Measurements from ENCODE around the gene STK32C. TPM values are rescaled to one million over a fixed set of nuclear protein-coding genes. Genes with fewer than 3 reads are reported as not detected.
"Not testable (repeated sequence)": the region's sequence is repeated elsewhere in the genome, so short reads cannot be mapped to it uniquely, and the experiment has no call there.

Gene STK32C
- total RNA-seq, 1 experiment from 2014 or later, result 24.9 TPM

DNA sequence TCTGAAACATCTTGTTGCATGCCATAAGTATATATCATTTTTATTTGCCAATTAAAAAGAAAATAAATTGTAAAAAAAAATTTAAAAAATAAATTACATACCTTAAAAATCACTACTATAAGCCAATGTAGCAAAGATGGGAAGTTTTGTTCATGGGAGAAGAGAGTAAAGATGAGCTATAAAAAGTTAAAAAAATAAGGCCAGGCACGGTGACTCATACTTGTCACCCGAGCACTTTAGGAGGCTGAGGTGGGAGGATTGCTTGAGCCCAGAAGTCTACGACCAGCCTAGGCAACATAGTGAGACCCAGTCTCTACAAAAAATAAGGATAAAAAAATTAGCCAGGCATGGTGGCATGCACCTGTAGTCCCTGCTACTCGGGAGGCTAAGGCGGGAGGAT is 8.4 kb upstream of the STK32C start:
- no peaks in the 10 kb centered on the region for H3K36me3 ChIP-seq (replicated peaks; ENCODE audit: control insufficient read depth, insufficient read depth, low read length)
- H3K4me3 ChIP-seq (ENCODE audit: insufficient read depth, low read depth, low read length), result no peak overlapping the region
- no peak for DNase-seq
- H3K27me3 ChIP-seq (ENCODE audit: control insufficient read depth, insufficient read depth, low read length), result no peaks in the 10 kb centered on the region

DNA sequence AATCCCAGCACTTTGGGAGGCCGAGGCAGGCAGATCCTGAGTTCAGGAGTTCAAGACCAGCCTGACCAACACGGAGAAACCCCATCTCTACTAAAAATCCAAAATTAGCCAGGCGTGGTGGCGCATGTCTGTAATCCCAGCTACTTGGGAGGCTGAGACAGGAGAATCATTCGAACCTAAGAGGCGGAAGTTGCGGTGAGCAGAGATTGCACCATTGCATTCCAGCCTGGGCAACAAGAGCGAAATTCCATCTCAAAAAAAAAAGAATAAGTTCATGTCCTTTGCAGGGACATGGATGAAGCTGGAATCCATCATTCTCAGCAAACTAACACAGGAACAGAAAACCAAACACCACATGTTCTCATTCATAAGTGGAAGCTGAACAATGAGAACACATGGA is 7.1 kb upstream of the STK32C start:
- peaks cover 12% of the 10 kb centered on the region for H3K27me3 ChIP-seq (ENCODE audit: control insufficient read depth, insufficient read depth, low read length)
- DNase-seq; H3K36me3 ChIP-seq (replicated peaks; ENCODE audit: control insufficient read depth, insufficient read depth, low read length); H3K4me3 ChIP-seq (ENCODE audit: insufficient read depth, low read depth, low read length): not testable (repeated sequence)

GRCh38 chr10:132314336-132314735 is 6.6 kb upstream of the STK32C start:
- Histone ChIP-seq H3K4me3 (ENCODE audit: insufficient read depth, low read depth, low read length) (no peak overlapping the region), H3K27me3 (ENCODE audit: control insufficient read depth, insufficient read depth, low read length) (peaks cover 17% of the 10 kb centered on the region), H3K36me3 (replicated peaks; ENCODE audit: control insufficient read depth, insufficient read depth, low read length) (no peaks in the 10 kb centered on the region)
- no peak for DNase-seq

DNA sequence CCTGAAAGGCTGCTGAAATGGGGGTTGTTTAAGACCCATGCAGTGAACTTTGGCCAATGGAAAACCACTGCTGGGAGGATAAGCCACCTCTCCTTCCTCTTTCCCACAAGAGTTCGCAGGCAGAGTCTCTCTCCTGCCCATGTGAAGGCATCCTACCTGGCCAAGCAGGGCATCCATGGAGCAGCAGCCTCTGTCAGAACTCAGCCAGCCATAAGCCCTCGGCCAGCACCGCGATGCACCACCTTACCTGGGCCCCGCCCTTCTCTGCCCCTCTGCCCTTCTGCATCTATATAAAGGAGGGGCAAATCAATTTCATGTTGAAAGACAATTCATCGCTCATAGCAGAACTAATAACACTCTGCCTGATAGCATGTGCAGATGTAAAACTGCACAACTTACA is 6.1 kb upstream of the STK32C start:
- no peaks in the 10 kb centered on the region for H3K36me3 ChIP-seq (replicated peaks; ENCODE audit: control insufficient read depth, insufficient read depth, low read length)
- peaks cover 22% of the 10 kb centered on the region for H3K27me3 ChIP-seq (ENCODE audit: control insufficient read depth, insufficient read depth, low read length)
- H3K4me3 ChIP-seq (ENCODE audit: insufficient read depth, low read depth, low read length), result no peak overlapping the region
- DNase-seq, result no peak

DNA sequence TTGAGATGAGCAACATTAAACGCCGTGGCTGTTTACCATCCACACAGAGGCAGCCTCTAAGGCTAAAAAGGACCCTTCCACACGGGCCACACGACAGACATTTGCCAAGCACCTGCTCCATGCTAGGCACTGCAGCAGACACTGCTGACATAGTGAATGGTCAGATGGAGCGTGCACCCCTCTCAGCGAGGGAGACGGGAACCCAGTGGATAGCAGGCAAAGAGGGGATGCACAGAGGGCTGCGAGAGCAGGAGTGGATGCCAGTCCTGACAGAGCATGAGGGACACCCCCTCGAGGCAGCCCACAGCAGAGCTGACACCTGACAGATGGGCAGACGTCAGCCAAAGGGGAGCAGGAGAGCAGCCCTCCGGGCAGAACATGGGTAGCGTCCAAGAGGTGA is 5.6 kb upstream of the STK32C start:
- H3K4me3 ChIP-seq (ENCODE audit: insufficient read depth, low read depth, low read length), result no peak overlapping the region
- no peaks in the 10 kb centered on the region for H3K36me3 ChIP-seq (replicated peaks; ENCODE audit: control insufficient read depth, insufficient read depth, low read length)
- peaks cover 27% of the 10 kb centered on the region for H3K27me3 ChIP-seq (ENCODE audit: control insufficient read depth, insufficient read depth, low read length)
- no peak for DNase-seq

DNA sequence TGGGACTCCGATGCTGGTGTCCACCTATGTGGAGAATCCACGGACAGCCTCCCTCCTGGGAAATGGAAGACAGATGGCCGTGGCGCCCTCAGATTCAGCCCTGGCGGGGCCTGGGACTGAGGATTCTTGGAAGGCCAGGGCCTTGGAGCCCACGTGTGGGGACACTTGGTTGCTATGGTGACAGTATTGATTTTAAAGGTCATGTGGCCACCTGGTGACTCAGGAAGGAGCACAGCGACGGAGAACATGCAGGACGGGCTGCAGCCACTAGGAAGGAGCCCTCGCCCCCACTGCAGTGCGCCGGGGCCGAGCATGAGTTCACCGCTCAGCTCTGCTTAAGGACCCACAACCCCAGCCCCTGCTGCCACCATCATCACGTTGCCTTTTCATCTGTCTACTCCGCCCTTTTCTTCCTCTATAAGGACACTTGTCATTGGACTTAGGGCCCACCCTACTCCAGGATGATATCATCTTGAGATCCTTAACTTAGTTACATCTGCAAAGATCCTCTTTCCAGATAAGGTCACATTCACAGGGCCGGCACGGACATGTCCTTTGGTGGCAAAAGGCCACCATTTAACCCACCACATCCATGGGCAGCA is 3.7 kb upstream of the STK32C start:
- Histone ChIP-seq H3K4me3 (ENCODE audit: insufficient read depth, low read depth, low read length) (no peak overlapping the region), H3K36me3 (replicated peaks; ENCODE audit: control insufficient read depth, insufficient read depth, low read length) (no peaks in the 10 kb centered on the region), H3K27me3 (ENCODE audit: control insufficient read depth, insufficient read depth, low read length) (peaks cover 37% of the 10 kb centered on the region)
- peak; percentile 76 for DNase-seq

DNA sequence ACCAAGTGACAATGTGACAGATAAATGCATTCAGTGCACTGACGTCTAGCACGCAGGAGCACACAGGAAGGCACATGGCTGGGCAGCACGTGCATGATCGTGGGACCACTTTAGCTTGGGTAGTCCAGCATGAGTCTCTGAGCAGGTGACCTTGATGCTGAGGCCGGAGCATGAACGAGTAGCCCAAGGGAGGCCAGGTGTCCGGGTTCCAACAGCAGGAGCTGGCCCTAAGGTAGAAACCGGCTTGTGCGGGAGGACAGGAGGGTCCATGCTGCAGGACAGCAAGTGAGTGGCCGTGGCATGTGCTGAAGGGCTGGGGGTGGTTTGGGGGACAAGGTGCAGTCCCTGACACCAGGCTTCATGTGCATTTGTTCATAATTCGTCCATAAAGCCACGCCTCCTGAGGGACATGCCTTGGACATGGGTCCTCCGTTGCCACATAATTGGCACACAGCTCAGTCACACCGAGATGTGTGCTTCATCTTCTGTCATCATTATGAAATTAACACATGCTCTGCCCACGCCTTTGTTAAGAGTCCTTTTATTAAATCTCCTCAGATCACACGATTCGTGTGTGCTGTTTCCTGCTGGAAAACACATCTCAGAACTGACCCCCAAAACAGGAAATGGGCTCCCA is 3.1 kb upstream of the STK32C start:
- Histone ChIP-seq H3K4me3 (ENCODE audit: insufficient read depth, low read depth, low read length) (no peak overlapping the region), H3K36me3 (replicated peaks; ENCODE audit: control insufficient read depth, insufficient read depth, low read length) (no peaks in the 10 kb centered on the region), H3K27me3 (ENCODE audit: control insufficient read depth, insufficient read depth, low read length) (peaks cover 38% of the 10 kb centered on the region)
- DNase-seq, result no peak

- DNase-seq, result no peak
- H3K36me3 ChIP-seq (replicated peaks; ENCODE audit: control insufficient read depth, insufficient read depth, low read length), result no peaks in the 10 kb centered on the region; the same call in 1 of the 2 replicates
- H3K4me3 ChIP-seq (ENCODE audit: insufficient read depth, low read depth, low read length), result no peak overlapping the region
- peaks cover 38% of the 10 kb centered on the region for H3K27me3 ChIP-seq (ENCODE audit: control insufficient read depth, insufficient read depth, low read length)
Measured at GRCh38 chr10:132309879-132310591, 2.3 kb upstream of the STK32C start.

- peaks cover 38% of the 10 kb centered on the region for H3K27me3 ChIP-seq (ENCODE audit: control insufficient read depth, insufficient read depth, low read length)
- DNase-seq, result peak; percentile 43
- H3K4me3 ChIP-seq (ENCODE audit: insufficient read depth, low read depth, low read length), result no peak overlapping the region
- H3K36me3 ChIP-seq (replicated peaks; ENCODE audit: control insufficient read depth, insufficient read depth, low read length), result no peaks in the 10 kb centered on the region; the same call in 1 of the 2 replicates
Measured at GRCh38 chr10:132309471-132309865, 1.7 kb upstream of the STK32C start.

GRCh38 chr10:132308587-132309470 is 1.1 kb upstream of the STK32C start:
- DNase-seq, result peak; percentile 78
- peaks cover 38% of the 10 kb centered on the region for H3K27me3 ChIP-seq (ENCODE audit: control insufficient read depth, insufficient read depth, low read length)
- H3K4me3 ChIP-seq (ENCODE audit: insufficient read depth, low read depth, low read length), result peak overlapping the region; percentile 75
- H3K36me3 ChIP-seq (replicated peaks; ENCODE audit: control insufficient read depth, insufficient read depth, low read length), result no peaks in the 10 kb centered on the region; the same call in 1 of the 2 replicates

- H3K27me3 ChIP-seq (ENCODE audit: control insufficient read depth, insufficient read depth, low read length), result peaks cover 38% of the 10 kb centered on the region
- peak; percentile 84 for DNase-seq
- no peaks in the 10 kb centered on the region; the same call in 1 of the 2 replicates for H3K36me3 ChIP-seq (replicated peaks; ENCODE audit: control insufficient read depth, insufficient read depth, low read length)
- H3K4me3 ChIP-seq (ENCODE audit: insufficient read depth, low read depth, low read length), result peak overlapping the region; percentile 45
Measured at GRCh38 chr10:132306864-132307751, 642 bp downstream of the STK32C start.

GRCh38 chr10:132306343-132306685 is 1.4 kb downstream of the STK32C start:
- no peak overlapping the region for H3K4me3 ChIP-seq (ENCODE audit: insufficient read depth, low read depth, low read length)
- DNase-seq, result no peak
- H3K36me3 ChIP-seq (replicated peaks; ENCODE audit: control insufficient read depth, insufficient read depth, low read length), result no peaks in the 10 kb centered on the region; the same call in 1 of the 2 replicates
- H3K27me3 ChIP-seq (ENCODE audit: control insufficient read depth, insufficient read depth, low read length), result peaks cover 38% of the 10 kb centered on the region

GRCh38 chr10:132305654-132306342 is 2.0 kb downstream of the STK32C start:
- Histone ChIP-seq H3K27me3 (ENCODE audit: control insufficient read depth, insufficient read depth, low read length) (peaks cover 35% of the 10 kb centered on the region), H3K36me3 (replicated peaks; ENCODE audit: control insufficient read depth, insufficient read depth, low read length) (no peaks in the 10 kb centered on the region; the same call in 1 of the 2 replicates), H3K4me3 (ENCODE audit: insufficient read depth, low read depth, low read length) (no peak overlapping the region)
- DNase-seq, result no peak
